Right lobe of liver (tissue), 6 donors: ENCODE measurements around the gene MAPK14. TPM values are rescaled to one million over a fixed set of nuclear protein-coding genes. Genes with fewer than 3 reads are reported as not detected.

Experiments used
- ATAC-seq, 4 donors: fragments of 200-7000 bp; cut with Tn5 transposase; one replicate each; pipeline ENCODE4 v1.9.1; 2020; ENCODE audit warnings: mild to moderate bottlenecking in 4 of 4, moderate library complexity in 4 of 4
- DNase-seq, 3 donors: peaks; one replicate each; pipeline ENCODE4 v3.0.0-alpha.2; 2020
- H3K27ac ChIP-seq, 3 donors: fragments of 200-600 bp; one replicate each; pipeline ENCODE4 v1.8.0; 2022
- H3K27me3 ChIP-seq, 2 donors: fragments of 200-600 bp; one replicate each; pipeline ENCODE4 v1.8.0; 2022
- H3K36me3 ChIP-seq, 4 donors: fragments of 200-600 bp; sonication (generic) in 1 of 4; one replicate each; pipeline versions ENCODE4 v1.5.1 to v1.8.0; 2017 to 2022; ENCODE audit warnings: control low read depth in 1 of 4
- H3K4me1 ChIP-seq, 4 donors: fragments of 200-600 bp; sonication (generic) in 1 of 4; one replicate each; pipeline versions ENCODE4 v1.5.1 to v1.8.0; 2017 to 2022; ENCODE audit warnings: control low read depth in 1 of 4
- H3K4me3 ChIP-seq, 3 donors: fragments of 200-600 bp; one replicate each; pipeline ENCODE4 v1.8.0; 2022
- H3K9me3 ChIP-seq, 4 donors: fragments of 200-600 bp; sonication (generic) in 1 of 4; one replicate each; pipeline versions ENCODE4 v1.5.1 to v1.8.0; 2017 to 2022; ENCODE audit warnings: control low read depth in 1 of 4
- CTCF ChIP-seq, 4 donors: fragments of 200-600 bp in 3 of 4; fragments of 450-650 bp in 1 of 4; IDR thresholded peaks; one replicate each; pipeline versions ENCODE4 v1.5.1 to v1.8.0; 2016 to 2022; ENCODE audit warnings: antibody characterized with exemption in 4 of 4, mild to moderate bottlenecking in 2 of 4
- POLR2A ChIP-seq: fragments of 450-650 bp; IDR thresholded peaks from one replicate; pipeline ENCODE4 v1.6.1; 2017; ENCODE audit warnings: antibody characterized with exemption, mild to moderate bottlenecking
- WGBS: methylation state at CpG from one replicate; pipeline ENCODE4 v1.1.6; 2018; ENCODE audit warnings: low coverage, low lambda C conversion rate; ENCODE audit not compliant: insufficient coverage; ENCODE audit errors: missing lambda C conversion rate; 5-methylcytosine and 5-hydroxymethylcytosine counted together
- intact Hi-C, 2 donors: fragments of 100-400 bp; cut with DNase I; formaldehyde crosslinking; loops; one replicate each; pipeline versions ENCODE4 v1.11.2 to v1.14.1; 2022
- total RNA-seq, 6 experiments: library from RNA; depleted of rRNA in 2 of 6; stranded (reverse); fragments of >200 nt in 2 of 6; fragmentation: NEBNext Ultra II Directional in 3 of 6; extraction: Animal tissue kit (Norgen Biotek cat#: 25700) in 3 of 6; gene quantifications; one replicate each; pipeline versions ENCODE4 v1.1.0 to v1.2.4, GENCODE V29; 2016 to 2023
- donor health status: DM: no; HTN: yes; CAD: no.
- donor health status: DM: no; HTN: no; CAD: no.
- donor health status: DM: no; HTN: no; CAD: no.
- donor health status: DM: no; HTN: yes; CAD: no.
- donor health status: DM: no; HTN: yes; CAD: no.

MAPK14 gene
- total RNA-seq, 6 experiments from 2014 or later, result 37.9 to 53.3 (median 45.3) TPM

GRCh38 chr6:36054956-36055355 lies 27.3 kb downstream of the MAPK14 start:
- ATAC-seq (no peak), DNase-seq (no peak)
- Histone ChIP-seq H3K27me3 (no peaks in the 10 kb centered on the region), H3K4me3 (no peak overlapping the region), H3K36me3 (peaks cover 0 to 17% (median under 1%) of the 10 kb centered on the region in 4 donors), H3K9me3 (no peaks in the 10 kb centered on the region), H3K4me1 (peaks cover 0 to 18% (median 0%) of the 10 kb centered on the region in 4 donors), H3K27ac (no peak overlapping the region)
- 29% methylated on average over 2 of the region's 2 CpGs for WGBS
- intact Hi-C loops, result no loop called here
- TF ChIP-seq POLR2A (no peak), CTCF (IDR thresholded peaks at IDR 0.05) (no peak)

- Histone ChIP-seq H3K27me3 (no peaks in the 10 kb centered on the region), H3K4me3 (no peak overlapping the region), H3K4me1 (peaks cover 0 to 18% (median 0%) of the 10 kb centered on the region in 4 donors), H3K9me3 (no peaks in the 10 kb centered on the region), H3K36me3 (peaks cover 0 to 20% (median 2%) of the 10 kb centered on the region in 4 donors), H3K27ac (no peak overlapping the region)
- intact Hi-C loops, result no loop called here
- ATAC-seq, result peak in 3 of 4 donors; percentile 24 to 55 (median 35)
- no peak for TF ChIP-seq CTCF (IDR thresholded peaks at IDR 0.05)
- DNase-seq, result no peak
- WGBS, result 29% methylated on average over 1 of the region's 1 CpG
Observed at GRCh38 chr6:36056178-36056577, 28.6 kb downstream of the MAPK14 start.

- Histone ChIP-seq H3K9me3 (no peaks in the 10 kb centered on the region), H3K4me3 (no peak overlapping the region), H3K27ac (no peak overlapping the region), H3K27me3 (no peaks in the 10 kb centered on the region), H3K4me1 (peaks cover 0 to 33% (median 7%) of the 10 kb centered on the region in 4 donors), H3K36me3 (peaks cover 0 to 9% (median 2%) of the 10 kb centered on the region in 4 donors)
- ATAC-seq (no peak), DNase-seq (no peak)
- 46% methylated on average over 2 of the region's 2 CpGs for WGBS
- TF ChIP-seq CTCF (IDR thresholded peaks at IDR 0.05) (no peak), POLR2A (no peak)
- intact Hi-C loops, result no loop called here
Observed at GRCh38 chr6:36061236-36061635, 33.6 kb downstream of the MAPK14 start.

DNA sequence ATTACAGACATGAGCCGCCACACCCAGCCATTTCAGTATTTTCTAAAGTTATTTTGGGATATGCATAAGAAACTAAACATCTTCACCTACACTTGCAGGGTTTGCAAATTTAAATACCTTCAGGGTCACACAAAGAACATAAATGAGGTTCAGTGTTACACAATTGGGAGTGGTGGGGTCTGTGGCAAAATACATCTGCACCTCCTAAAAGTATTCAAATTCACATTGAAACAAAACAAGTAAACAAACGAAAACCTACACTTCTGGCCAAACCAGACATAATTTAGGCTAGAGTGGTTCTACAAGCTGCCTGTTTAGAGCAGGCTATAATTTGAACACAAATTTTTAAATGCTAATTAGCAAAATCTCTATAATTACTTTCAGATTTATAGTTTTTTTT lies 34.6 kb downstream of the MAPK14 start:
- DNase-seq (no peak), ATAC-seq (no peak)
- no peak overlapping the region for H3K27ac ChIP-seq
- TF ChIP-seq POLR2A (no peak), CTCF (IDR thresholded peaks at IDR 0.05) (no peak)
- H3K4me3 ChIP-seq, result no peak overlapping the region
- H3K4me1 ChIP-seq, result peaks cover 0 to 41% (median 7%) of the 10 kb centered on the region in 4 donors
- H3K36me3 ChIP-seq, result peaks cover 0 to 9% (median 2%) of the 10 kb centered on the region in 4 donors
- WGBS, result 94% methylated on average over 2 of the region's 2 CpGs
- intact Hi-C loops, result no loop called here
- no peaks in the 10 kb centered on the region for H3K27me3 ChIP-seq
- no peaks in the 10 kb centered on the region for H3K9me3 ChIP-seq
